Activated CD4-positive, alpha-beta T cell treated with anti-CD3 and anti-CD28 coated beads, Interleukin-2, amount 50 U/mL, for 1 hour (primary cell): Measurements from ENCODE around the gene FXR2.
A peak's percentile ranks its signal among the peaks of the same experiment; 100 is the strongest.
"Not testable (repeated sequence)": the region's sequence is repeated elsewhere in the genome, so short reads cannot be mapped to it uniquely, and the experiment has no call there.

Experiments used
- DNase-seq: peaks from one replicate; pipeline ENCODE4 v3.0.0-alpha.2; 2020

The FXR2 gene

GRCh38 chr17:7614425-7615264 lies at the start of gene FXR2:
TSS of gene FXR2 (minus strand) at chr17:7614897. CDS start at chr17:7614532, 365 bp downstream.
- peak; percentile 97 for DNase-seq

GRCh38 chr17:7656958-7657609 lies 42.4 kb upstream of the FXR2 start:
- no peak for DNase-seq

GRCh38 chr17:7655541-7655840 lies 40.8 kb upstream of the FXR2 start:
- no peak for DNase-seq

DNA sequence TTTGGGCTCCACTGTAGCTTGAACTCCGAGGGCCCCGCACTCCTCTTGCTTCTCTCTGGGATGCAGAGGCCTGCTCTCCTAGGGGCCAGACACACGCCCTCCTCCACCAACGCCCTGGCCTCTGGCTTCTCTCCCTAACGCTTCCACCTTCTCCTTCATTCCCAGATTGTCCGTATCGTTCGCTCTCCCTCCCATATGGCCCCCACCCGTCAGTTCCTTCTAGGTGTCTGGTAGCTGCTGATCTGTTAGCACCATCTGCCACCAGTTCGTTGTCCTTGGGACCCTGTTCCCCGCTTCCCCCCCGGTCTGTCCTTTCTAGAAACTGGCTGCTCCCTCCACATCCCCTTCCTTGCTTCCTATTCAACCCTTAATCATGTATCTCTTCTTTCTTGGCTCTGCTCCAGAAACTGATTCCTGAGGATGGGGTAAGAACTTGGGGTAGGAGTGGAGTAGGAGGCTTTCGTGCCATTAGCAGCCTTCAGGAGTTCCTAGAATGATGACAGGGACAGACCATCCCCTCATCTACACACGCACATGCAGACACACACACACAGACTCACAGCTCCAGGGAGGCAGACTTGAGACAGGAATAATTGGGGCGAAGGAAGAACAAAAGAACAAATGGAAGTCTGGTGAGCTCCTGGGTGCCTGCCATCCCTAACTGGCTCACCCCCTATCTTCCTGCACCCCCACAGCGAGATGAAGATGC lies 40.3 kb upstream of the FXR2 start:
- DNase-seq = no peak

DNA sequence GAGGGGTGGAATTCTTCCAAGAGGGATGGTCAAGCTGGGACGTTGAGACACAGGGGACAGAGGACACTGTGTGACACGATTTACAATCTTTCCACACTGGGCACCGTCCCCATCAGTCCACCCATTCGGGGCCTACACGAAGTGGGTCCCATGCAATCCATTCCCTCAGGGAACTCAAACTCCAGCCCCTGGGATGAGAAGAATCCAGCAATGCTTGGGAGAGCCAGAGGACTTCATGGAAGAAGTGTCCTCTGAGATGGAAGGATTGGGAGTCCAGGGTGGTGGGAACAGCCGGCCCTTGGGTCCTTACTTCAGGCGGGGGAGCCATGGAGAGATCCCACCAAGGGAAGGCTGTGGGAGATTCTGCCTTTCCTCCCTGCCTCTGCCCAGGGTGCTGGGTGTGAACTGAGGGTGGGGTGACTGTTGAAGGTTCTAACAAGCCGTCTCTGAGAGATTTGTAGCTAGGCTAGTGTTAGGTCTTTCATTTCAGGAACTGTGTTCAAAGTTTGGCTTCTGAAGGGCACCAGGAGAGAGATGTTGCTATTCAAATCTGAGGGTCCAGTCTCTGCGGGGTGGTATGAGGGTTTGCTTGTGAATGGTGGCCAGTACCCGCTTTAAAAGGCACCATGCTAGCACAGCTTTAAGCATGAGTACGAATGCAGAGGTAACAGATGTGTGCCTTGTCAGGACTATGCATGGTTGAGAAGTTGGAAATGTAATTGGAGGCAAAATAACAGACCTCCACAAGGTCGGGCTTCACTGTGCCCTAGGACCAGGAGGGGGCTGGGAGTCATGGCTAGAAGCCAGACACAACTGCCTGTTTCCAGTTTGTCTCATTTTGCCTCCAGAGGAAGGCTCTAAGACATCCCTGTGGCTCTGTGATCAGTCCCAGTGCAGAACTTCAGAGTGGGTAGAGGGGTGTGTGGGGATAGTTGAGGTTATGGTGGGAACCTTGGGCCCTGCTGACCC lies 38.0 kb upstream of the FXR2 start:
- no peak for DNase-seq

DNA sequence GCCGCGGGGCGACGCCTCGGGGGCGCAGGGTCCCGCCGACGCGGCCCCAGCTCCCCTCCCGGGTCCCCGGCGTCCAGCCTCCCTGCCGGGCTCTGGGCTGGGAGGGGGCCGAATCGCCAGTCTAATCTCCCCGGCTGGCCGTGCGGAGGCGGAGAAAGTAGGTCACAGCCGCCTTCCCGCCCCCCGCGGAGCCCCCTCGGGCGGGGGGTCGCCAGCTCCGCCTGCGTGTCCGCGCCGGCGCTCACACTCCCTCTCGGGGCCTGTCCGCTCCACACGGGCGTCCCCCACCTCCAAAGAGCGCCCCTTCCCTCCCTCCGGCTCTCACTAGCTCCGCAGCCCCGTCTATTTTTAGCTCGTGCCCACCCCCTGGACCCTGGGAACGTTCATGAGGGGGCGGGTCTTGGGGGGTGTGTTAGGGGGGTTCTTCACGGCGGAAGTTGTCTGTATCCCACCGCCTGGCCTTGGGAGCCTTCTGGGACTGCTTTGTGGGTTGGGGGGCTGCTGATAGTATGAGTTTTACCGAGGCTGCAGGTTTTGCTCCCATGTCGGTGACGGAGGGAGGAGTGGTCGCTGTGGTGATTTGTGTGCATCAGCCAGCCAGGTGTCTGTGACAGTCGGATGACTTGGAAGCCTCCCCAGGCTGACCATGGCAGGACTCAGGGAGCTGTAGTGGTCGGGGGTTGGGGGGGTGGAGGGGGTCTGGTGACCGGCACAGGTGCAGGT lies 37.1 kb upstream of the FXR2 start:
- DNase-seq = no peak

- no peak for DNase-seq
Observed at GRCh38 chr17:7651097-7651664, 36.5 kb upstream of the FXR2 start.

DNA sequence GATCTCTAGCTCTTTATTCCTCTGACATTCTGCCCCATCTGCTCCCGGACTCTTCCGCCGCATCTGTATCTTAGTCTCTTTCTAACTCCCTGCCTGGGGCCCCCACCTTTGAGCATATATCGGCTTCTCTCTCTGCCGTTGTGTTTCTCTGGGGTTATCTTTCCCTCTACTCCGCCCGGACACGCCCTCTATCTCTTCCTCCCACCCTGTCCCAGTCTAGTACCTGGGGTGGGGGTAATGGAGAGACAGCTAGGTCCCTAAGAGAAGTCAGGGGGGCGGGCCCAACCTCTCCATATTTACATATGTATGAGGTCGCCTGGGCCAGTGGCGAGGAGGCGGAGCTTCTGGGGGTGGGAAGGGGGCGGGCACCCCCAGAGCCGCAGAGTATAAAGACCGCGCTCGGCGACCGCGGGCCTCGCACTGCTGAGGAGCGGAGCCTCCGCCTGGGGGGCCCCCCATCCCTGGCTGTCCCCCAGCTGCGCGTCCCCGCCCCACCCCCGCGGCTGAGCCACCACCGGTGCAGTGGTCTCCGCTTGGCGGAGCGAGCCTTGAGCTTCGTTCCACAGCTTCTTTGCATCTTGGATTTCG lies 35.9 kb upstream of the FXR2 start, which contains the start of gene ATP1B2:
ATP1B2 (plus strand) TSS at position 418 of the 588 bp plus-strand sequence. CDS start 593 bp downstream, outside the sequence.
- DNase-seq = peak; percentile 74

GRCh38 chr17:7647018-7647417 lies 32.3 kb upstream of the FXR2 start:
- no peak for DNase-seq

DNA sequence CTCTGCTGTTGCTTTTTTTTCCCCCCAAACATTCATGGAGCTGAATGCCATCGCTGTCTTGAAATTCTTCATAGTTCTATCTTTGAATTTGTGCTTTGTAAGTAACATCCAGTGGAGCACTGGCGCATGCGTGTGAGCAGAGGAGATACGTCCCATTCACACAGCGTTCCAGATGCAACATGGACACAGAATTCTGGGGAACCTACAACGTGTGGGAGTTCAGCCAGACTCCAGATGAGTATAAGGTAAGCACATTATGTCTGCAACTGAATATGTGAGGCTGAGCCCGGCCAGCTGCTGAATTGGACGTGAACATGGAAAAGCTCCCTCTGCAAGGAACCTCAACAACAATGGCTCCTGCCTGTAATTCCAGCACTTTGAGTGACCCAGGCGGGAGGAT lies 31.8 kb upstream of the FXR2 start:
- no peak for DNase-seq

GRCh38 chr17:7644775-7645174 lies 30.1 kb upstream of the FXR2 start:
- DNase-seq = no peak

- DNase-seq = not testable (repeated sequence)
Observed at GRCh38 chr17:7641635-7642034, 26.9 kb upstream of the FXR2 start.

DNA sequence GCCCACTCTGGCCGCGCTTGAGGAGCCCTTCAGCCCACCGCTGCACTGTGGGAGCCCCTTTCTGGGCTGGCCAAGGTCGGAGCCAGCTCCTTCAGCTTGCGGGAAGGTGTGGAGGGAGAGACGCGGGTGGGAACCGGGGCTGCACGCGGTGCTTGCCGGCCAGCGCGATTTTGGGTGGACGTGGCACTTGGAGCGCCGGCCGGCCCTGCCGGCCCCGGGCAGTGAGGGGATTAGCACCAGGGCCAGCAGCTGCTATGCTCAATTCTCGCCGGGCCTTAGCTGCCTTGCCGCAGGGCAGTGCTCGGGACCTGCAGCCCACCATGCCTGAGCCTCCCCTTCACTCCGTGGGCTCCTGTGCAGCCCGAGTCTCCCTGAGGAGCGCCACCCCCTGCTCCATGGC lies 26.1 kb upstream of the FXR2 start:
- no peak for DNase-seq

- DNase-seq = no peak
Observed at GRCh38 chr17:7636163-7636562, 21.5 kb upstream of the FXR2 start.

GRCh38 chr17:7634384-7634783 lies 19.7 kb upstream of the FXR2 start:
- no peak for DNase-seq

DNA sequence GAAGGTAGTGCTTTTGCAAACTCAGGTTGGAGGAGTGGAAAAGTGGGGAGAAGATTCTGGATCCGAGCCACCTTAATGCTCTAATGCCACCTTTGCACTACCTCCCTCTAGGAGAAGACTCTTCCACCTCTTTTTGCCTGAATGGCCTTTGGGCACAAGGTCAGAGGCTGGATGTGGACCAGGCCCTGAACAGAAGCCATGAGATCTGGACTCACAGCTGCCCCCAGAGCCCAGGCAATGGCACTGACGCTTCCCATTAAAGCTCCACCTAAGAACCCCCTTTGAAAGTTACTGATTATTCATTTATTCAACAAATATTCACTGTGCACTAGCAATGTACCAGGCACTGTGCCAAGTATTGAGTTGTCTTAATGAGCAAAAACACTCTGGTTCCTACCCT lies 18.4 kb upstream of the FXR2 start:
- no peak for DNase-seq

DNA sequence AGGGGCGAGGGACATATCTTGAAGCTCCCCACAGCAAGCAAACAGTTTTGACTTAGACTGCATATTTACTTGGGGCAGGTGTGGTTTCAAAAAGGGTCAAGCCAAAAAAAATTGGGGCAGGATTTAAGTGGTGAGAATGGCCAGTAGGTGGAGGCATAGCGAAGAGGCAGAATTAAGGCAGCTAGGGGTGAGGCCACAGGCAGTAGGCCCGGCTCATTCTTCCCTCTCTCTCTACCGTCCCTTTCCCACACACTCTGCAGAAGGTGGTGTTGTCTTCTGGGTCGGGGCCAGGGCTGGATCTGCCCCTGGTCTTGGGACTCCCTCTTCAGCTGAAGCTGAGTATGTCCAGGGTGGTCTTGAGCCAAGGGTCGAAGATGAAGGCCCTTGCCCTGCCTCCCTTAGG lies 17.8 kb upstream of the FXR2 start:
- peak; percentile 12 for DNase-seq

- DNase-seq = no peak
Observed at GRCh38 chr17:7631398-7632380, 17.0 kb upstream of the FXR2 start.

- DNase-seq = no peak
Observed at GRCh38 chr17:7629939-7630571, 15.4 kb upstream of the FXR2 start, which contains the start of gene SHBG. TSS of gene SHBG (plus strand) at chr17:7630135. CDS start at chr17:7630173, 38 bp downstream.
